MCF 10A (cell line): Measurements from ENCODE around the gene PIGA. TPM values are rescaled to one million over a fixed set of nuclear protein-coding genes. Genes with fewer than 3 reads are reported as not detected.

Experiments used
- BruUV-seq: library from RNA; stranded (reverse); fragments of 400-500 nt; replicated peaks from 2 replicates; lab custom pipeline; 2021; lab: Mats Ljungman, UMichigan
- CTCF ChIA-PET: fragments of 300-600 bp; sonication (Branson Sonifier 250); formaldehyde crosslinking; extraction: SDS; loops from one replicate; lab custom pipeline; 2021; ENCODE audit warnings: antibody characterized with exemption, inconsistent platforms; lab: Yijun Ruan, JAX
- POLR2A ChIA-PET: fragments of 300-600, 350-650 bp; sonication (Branson Sonifier 250); formaldehyde crosslinking; extraction: SDS; loops from one replicate; lab custom pipeline; 2020; ENCODE audit warnings: antibody characterized with exemption, inconsistent platforms; lab: Yijun Ruan, JAX
- DNase-seq: peaks from one replicate; pipeline ENCODE4 v3.0.0-alpha.2; 2018; ENCODE audit not compliant: unreplicated experiment
- H3K27ac Mint-ChIP-seq: one replicate; pipeline ENCODE4 v1.8.0; 2022; ENCODE audit warnings: mild to moderate bottlenecking, low read depth, mixed read lengths; ENCODE audit not compliant: unreplicated experiment
- H3K27me3 Mint-ChIP-seq: one replicate; pipeline ENCODE4 v1.8.0; 2022; ENCODE audit warnings: mixed read lengths; ENCODE audit not compliant: insufficient read depth, unreplicated experiment
- H3K36me3 Mint-ChIP-seq: one replicate; pipeline ENCODE4 v1.8.0; 2022; ENCODE audit warnings: mild to moderate bottlenecking, moderate library complexity, mixed read lengths; ENCODE audit not compliant: insufficient read depth, unreplicated experiment
- H3K4me1 Mint-ChIP-seq: one replicate; pipeline ENCODE4 v1.8.0; 2022; ENCODE audit warnings: mixed read lengths; ENCODE audit not compliant: insufficient read depth, unreplicated experiment
- H3K4me3 Mint-ChIP-seq: one replicate; pipeline ENCODE4 v1.8.0; 2022; ENCODE audit warnings: mild to moderate bottlenecking, moderate library complexity, mixed read lengths; ENCODE audit not compliant: unreplicated experiment
- H3K9me3 Mint-ChIP-seq: one replicate; pipeline ENCODE4 v1.8.0; 2022; ENCODE audit warnings: mixed read lengths; ENCODE audit not compliant: unreplicated experiment
- intact Hi-C: fragments of 100-400 bp; cut with micrococcal nuclease; formaldehyde crosslinking; loops from 2 replicates; pipeline ENCODE4 v1.14.1; 2022
- total RNA-seq: library from RNA; stranded (reverse); gene quantifications from 2 replicates; pipeline ENCODE4 v1.2.3, GENCODE V29; 2022
- TF ChIP-seq, protein P1 (sequence below): fragments of 200-600 bp; IDR thresholded peaks from one replicate; pipeline ENCODE4 v1.8.0; 2022; ENCODE audit warnings: antibody characterized with exemption, mild to moderate bottlenecking; ENCODE audit not compliant: unreplicated experiment

Gene PIGA
- total RNA-seq, 1 experiment from 2014 or later: 17.3 TPM

DNA sequence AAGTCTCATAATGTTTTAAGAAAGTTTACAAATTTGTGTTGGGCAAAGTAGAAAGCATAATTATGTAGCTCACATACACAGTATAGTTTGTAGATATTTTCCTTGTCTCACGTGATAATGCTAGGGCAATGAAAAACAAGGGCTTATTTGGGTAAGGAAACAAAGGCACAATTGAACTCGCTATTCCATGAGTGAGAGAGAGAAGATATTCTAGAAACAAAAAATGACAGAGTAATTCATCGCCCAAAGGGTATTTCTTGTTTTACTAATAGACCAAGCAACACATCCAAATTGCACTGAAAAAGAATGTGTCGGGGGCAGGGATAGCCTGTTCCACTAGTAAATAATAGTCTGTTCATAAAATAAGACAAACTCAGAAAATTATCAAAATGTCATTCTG lies 16.2 kb downstream of the PIGA start:
- peaks cover 2% of the 10 kb centered on the region for H3K36me3 Mint-ChIP-seq
- H3K9me3 Mint-ChIP-seq: no peaks in the 10 kb centered on the region
- no TSS peak for BruUV-seq
- POLR2A ChIA-PET: no interaction called here
- TF ChIP-seq, protein P1, sequence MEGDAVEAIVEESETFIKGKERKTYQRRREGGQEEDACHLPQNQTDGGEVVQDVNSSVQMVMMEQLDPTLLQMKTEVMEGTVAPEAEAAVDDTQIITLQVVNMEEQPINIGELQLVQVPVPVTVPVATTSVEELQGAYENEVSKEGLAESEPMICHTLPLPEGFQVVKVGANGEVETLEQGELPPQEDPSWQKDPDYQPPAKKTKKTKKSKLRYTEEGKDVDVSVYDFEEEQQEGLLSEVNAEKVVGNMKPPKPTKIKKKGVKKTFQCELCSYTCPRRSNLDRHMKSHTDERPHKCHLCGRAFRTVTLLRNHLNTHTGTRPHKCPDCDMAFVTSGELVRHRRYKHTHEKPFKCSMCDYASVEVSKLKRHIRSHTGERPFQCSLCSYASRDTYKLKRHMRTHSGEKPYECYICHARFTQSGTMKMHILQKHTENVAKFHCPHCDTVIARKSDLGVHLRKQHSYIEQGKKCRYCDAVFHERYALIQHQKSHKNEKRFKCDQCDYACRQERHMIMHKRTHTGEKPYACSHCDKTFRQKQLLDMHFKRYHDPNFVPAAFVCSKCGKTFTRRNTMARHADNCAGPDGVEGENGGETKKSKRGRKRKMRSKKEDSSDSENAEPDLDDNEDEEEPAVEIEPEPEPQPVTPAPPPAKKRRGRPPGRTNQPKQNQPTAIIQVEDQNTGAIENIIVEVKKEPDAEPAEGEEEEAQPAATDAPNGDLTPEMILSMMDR: no peak
- no peaks in the 10 kb centered on the region for H3K4me1 Mint-ChIP-seq
- intact Hi-C loops: no loop called here
- no peak for DNase-seq
- no peak overlapping the region for H3K4me3 Mint-ChIP-seq
- H3K27me3 Mint-ChIP-seq: peaks cover 31% of the 10 kb centered on the region
- CTCF ChIA-PET: interaction anchor here (0.6 to 0.7 kb wide), 2 partner anchors 48 to 1675 kb away, joined by 3 to 4 read pairs; no protein-coding TSS in a partner anchor
- no peak overlapping the region for H3K27ac Mint-ChIP-seq

DNA sequence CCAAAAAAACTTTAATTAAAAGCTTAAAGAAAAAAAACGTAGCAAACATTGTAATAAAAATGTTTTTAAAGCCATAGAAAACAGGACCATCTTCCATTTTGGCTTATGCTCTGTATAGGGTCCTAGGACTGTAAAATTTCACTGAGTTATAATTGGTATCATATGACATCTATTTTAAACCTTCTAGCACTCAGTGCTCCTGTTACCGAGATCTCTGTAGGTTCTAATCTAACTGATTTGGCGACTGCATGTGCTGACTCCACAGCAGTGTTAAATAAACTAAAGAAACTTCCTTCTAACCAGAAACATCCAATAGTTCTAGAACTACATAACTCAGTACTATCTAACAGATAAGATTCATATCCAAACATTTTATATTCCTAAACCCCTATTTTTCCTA lies 19.8 kb downstream of the PIGA start, which contains the start of gene ASB11:
Gene ASB11 (minus strand): TSS at position 132 of the 400 bp plus-strand sequence. CDS start 35 bp downstream, at position 97.
- Mint-ChIP-seq H3K36me3 (no peaks in the 10 kb centered on the region), H3K27ac (no peak within 1 kb of the TSS), H3K9me3 (no peaks in the 10 kb centered on the region), H3K4me3 (no peak within 1 kb of the TSS), H3K4me1 (no peaks in the 10 kb centered on the region), H3K27me3 (peaks cover 33% of the 10 kb centered on the region)
- ChIA-PET POLR2A (no interaction called here), CTCF (interaction anchor here (0.7 kb wide), 1 partner anchor 15 kb away, joined by 4 read pairs; no protein-coding TSS in a partner anchor)
- BruUV-seq: no TSS peak
- TF ChIP-seq, protein P1: no peak
- no peak for DNase-seq
- intact Hi-C loops: no loop called here

GRCh38 chrX:15314472-15314871 lies 20.9 kb downstream of the PIGA start:
- no TSS peak for BruUV-seq
- TF ChIP-seq, protein P1: no peak
- no peak overlapping the region for H3K4me3 Mint-ChIP-seq
- H3K9me3 Mint-ChIP-seq: no peaks in the 10 kb centered on the region
- CTCF ChIA-PET: no interaction called here
- peaks cover 32% of the 10 kb centered on the region for H3K27me3 Mint-ChIP-seq
- POLR2A ChIA-PET: no interaction called here
- H3K27ac Mint-ChIP-seq: no peak overlapping the region
- H3K36me3 Mint-ChIP-seq: no peaks in the 10 kb centered on the region
- intact Hi-C loops: no loop called here
- no peak for DNase-seq
- no peaks in the 10 kb centered on the region for H3K4me1 Mint-ChIP-seq

DNA sequence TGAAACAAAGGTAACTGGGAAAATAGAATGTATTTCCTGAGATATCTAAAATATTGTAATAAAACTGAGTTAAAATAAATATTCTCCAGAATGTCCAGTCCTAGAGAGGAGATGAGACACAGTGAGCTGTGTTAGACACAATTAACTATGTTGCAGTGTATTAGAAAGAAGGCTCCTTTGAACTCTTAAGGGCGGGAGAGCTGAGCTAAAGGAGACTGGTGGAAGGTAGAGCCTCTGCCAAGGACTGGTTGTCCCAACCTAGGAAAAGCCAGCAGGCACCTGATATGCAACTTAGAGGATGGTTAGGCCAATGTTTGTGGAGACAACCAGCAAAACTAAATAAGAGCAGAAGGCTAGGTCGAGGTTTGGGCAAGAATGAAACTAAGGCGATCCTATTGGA lies 24.2 kb downstream of the PIGA start:
- Mint-ChIP-seq H3K36me3 (peaks cover 5% of the 10 kb centered on the region), H3K4me1 (no peaks in the 10 kb centered on the region), H3K27me3 (peaks cover 33% of the 10 kb centered on the region), H3K4me3 (no peak overlapping the region), H3K27ac (no peak overlapping the region), H3K9me3 (no peaks in the 10 kb centered on the region)
- no TSS peak for BruUV-seq
- ChIA-PET POLR2A (no interaction called here), CTCF (interaction anchor here (0.8 to 4.8 kb wide), 5 partner anchors 11 to 156 kb away, joined by 3 to 28 read pairs (median 3); no protein-coding TSS in a partner anchor)
- TF ChIP-seq, protein P1: no peak
- intact Hi-C loops: no loop called here
- DNase-seq: no peak
